Esophagus squamous epithelium (tissue), 5 donors: ENCODE data around the gene SORCS1. TPM values are rescaled to one million over a fixed set of nuclear protein-coding genes. Genes with fewer than 3 reads are reported as not detected.

Experiments
- DNase-seq: peaks from one replicate; lab custom pipeline; 2025; lab: John Stamatoyannopoulos, UW
- H3K27ac ChIP-seq, 4 donors: fragments of 200-600 bp; sonication (generic); one replicate each; pipeline ENCODE4 v1.5.1; 2016 to 2019; ENCODE audit warnings: mild to moderate bottlenecking in 1 of 4
- H3K27me3 ChIP-seq, 4 donors: fragments of 200-600 bp; sonication (generic); 1 replicate in 3 of 4; 2 replicates in 1 of 4; pipeline versions ENCODE4 v1.5.1 to v1.6.0; 2017 to 2021; ENCODE audit warnings: antibody characterized with exemption in 1 of 4
- H3K36me3 ChIP-seq, 3 donors: fragments of 200-600 bp; sonication (generic); one replicate each; pipeline ENCODE4 v1.5.1; 2016 to 2019
- H3K4me1 ChIP-seq, 3 donors: fragments of 200-600 bp; sonication (generic); one replicate each; pipeline ENCODE4 v1.5.1; 2017 to 2019
- H3K4me3 ChIP-seq, 4 donors: fragments of 200-600 bp; sonication (generic); 1 replicate in 3 of 4; 2 replicates in 1 of 4; pipeline ENCODE4 v1.5.1; 2016 to 2019; ENCODE audit warnings: mild to moderate bottlenecking in 2 of 4, moderate library complexity in 1 of 4
- H3K9me3 ChIP-seq, 3 donors: fragments of 200-600 bp; sonication (generic); one replicate each; pipeline ENCODE4 v1.5.1; 2016 to 2019
- CTCF ChIP-seq, 6 experiments: fragments of 450-650 bp in 4 of 6; fragments of 200-600 bp in 2 of 6; sonication (generic) in 2 of 6; IDR thresholded peaks; one replicate each; pipeline ENCODE4 v1.5.1; 2016 to 2019; ENCODE audit warnings: antibody characterized with exemption in 6 of 6, mild to moderate bottlenecking in 4 of 6, moderate library complexity in 4 of 6
- POLR2A ChIP-seq, 4 donors: fragments of 450-650 bp; IDR thresholded peaks; one replicate each; pipeline ENCODE4 v1.6.1; 2017; ENCODE audit warnings: antibody characterized with exemption in 4 of 4, mild to moderate bottlenecking in 4 of 4, moderate library complexity in 3 of 4
- WGBS, 2 donors: methylation state at CpG; one replicate each; pipeline ENCODE4 v1.1.5; 2018; 5-methylcytosine and 5-hydroxymethylcytosine counted together
- intact Hi-C: fragments of 100-400 bp; cut with DNase I; formaldehyde crosslinking; loops from one replicate; pipeline ENCODE4 v1.15.0; 2022
- total RNA-seq, 4 donors: library from RNA; depleted of rRNA; stranded (reverse); fragments of >200 nt; gene quantifications; one replicate each; pipeline ENCODE4 v1.1.0, GENCODE V29; 2016
- donor health status: DM: yes; HTN: yes; CAD: no.

SORCS1 gene
- total RNA-seq, 4 donors from 2014 or later: 0.88 to 4.8 (median 1.4) TPM; not detected in 1

GRCh38 chr10:106571192-106571946 is 593.1 kb downstream of the SORCS1 start:
- TF ChIP-seq CTCF (IDR thresholded peaks at IDR 0.05) (peak in 4 of 6 experiments; percentile 26 to 68 (median 35)), POLR2A (IDR thresholded peaks at IDR 0.05) (no peak)
- intact Hi-C loops: no loop called here
- Histone ChIP-seq H3K9me3 (no peaks in the 10 kb centered on the region), H3K4me1 (no peaks in the 10 kb centered on the region), H3K27me3 (peaks cover 0 to 9% (median 0%) of the 10 kb centered on the region in 4 donors), H3K36me3 (no peaks in the 10 kb centered on the region), H3K27ac (no peak overlapping the region), H3K4me3 (no peak overlapping the region)
- 27 to 38% methylated on average over 5 of the region's 5 CpGs for WGBS, 2 donors
- no peak for DNase-seq

GRCh38 chr10:106570268-106570667 is 594.2 kb downstream of the SORCS1 start:
- DNase-seq: no peak
- TF ChIP-seq POLR2A (IDR thresholded peaks at IDR 0.05): no peak
- no peak for TF ChIP-seq CTCF (IDR thresholded peaks at IDR 0.05)

GRCh38 chr10:106567629-106568028 is 596.9 kb downstream of the SORCS1 start:
- WGBS, 2 donors: 84 to 90% methylated on average over 4 of the region's 4 CpGs
- TF ChIP-seq CTCF (IDR thresholded peaks at IDR 0.05) (no peak), POLR2A (IDR thresholded peaks at IDR 0.05) (no peak)
- Histone ChIP-seq H3K4me3 (no peak overlapping the region), H3K4me1 (no peaks in the 10 kb centered on the region), H3K36me3 (no peaks in the 10 kb centered on the region), H3K9me3 (no peaks in the 10 kb centered on the region), H3K27me3 (no peaks in the 10 kb centered on the region), H3K27ac (no peak overlapping the region)
- intact Hi-C loops: no loop called here
- no peak for DNase-seq

More at GRCh38 chr10:106570268-106570667, 594.2 kb downstream of the SORCS1 start:
- no peaks in the 10 kb centered on the region for H3K4me1 ChIP-seq
- intact Hi-C loops: no loop called here
- no peaks in the 10 kb centered on the region for H3K9me3 ChIP-seq
- H3K4me3 ChIP-seq: no peak overlapping the region
- H3K27ac ChIP-seq: no peak overlapping the region
- peaks cover 0 to 5% (median 0%) of the 10 kb centered on the region in 4 donors for H3K27me3 ChIP-seq
- WGBS, 2 donors: 77 to 81% methylated on average over 5 of the region's 5 CpGs
- no peaks in the 10 kb centered on the region for H3K36me3 ChIP-seq

GRCh38 chr10:106566873-106567272 is 597.6 kb downstream of the SORCS1 start:
- 49 to 55% methylated on average over 3 of the region's 3 CpGs for WGBS, 2 donors
- Histone ChIP-seq H3K27me3 (no peaks in the 10 kb centered on the region), H3K9me3 (no peaks in the 10 kb centered on the region), H3K4me1 (no peaks in the 10 kb centered on the region), H3K4me3 (no peak overlapping the region), H3K36me3 (no peaks in the 10 kb centered on the region), H3K27ac (no peak overlapping the region)
- no peak for DNase-seq
- intact Hi-C loops: no loop called here
- TF ChIP-seq CTCF (IDR thresholded peaks at IDR 0.05) (no peak), POLR2A (IDR thresholded peaks at IDR 0.05) (no peak)

GRCh38 chr10:106565546-106565945 is 599.0 kb downstream of the SORCS1 start:
- no peak for DNase-seq
- Histone ChIP-seq H3K4me3 (no peak overlapping the region), H3K9me3 (no peaks in the 10 kb centered on the region), H3K27ac (no peak overlapping the region), H3K4me1 (no peaks in the 10 kb centered on the region), H3K27me3 (no peaks in the 10 kb centered on the region), H3K36me3 (no peaks in the 10 kb centered on the region)
- WGBS, 2 donors: 77 to 87% methylated on average over 3 of the region's 3 CpGs
- intact Hi-C loops: no loop called here
- TF ChIP-seq POLR2A (IDR thresholded peaks at IDR 0.05) (no peak), CTCF (IDR thresholded peaks at IDR 0.05) (no peak)
